Activated naive CD4-positive, alpha-beta T cell treated with anti-CD3 and anti-CD28 coated beads for 36 hours (primary cell): ENCODE results near the gene FNDC3A. TPM values are rescaled to one million over a fixed set of nuclear protein-coding genes. Genes with fewer than 3 reads are reported as not detected.
"Not testable (repeated sequence)": the region's sequence is repeated elsewhere in the genome, so short reads cannot be mapped to it uniquely, and the experiment has no call there.

Experiments
- CTCF ChIA-PET: fragments of 350-600 bp; sonication (Branson Sonifier 250); formaldehyde crosslinking; loops from one replicate; lab custom pipeline; 2021; ENCODE audit warnings: antibody characterized with exemption; lab: Charles Lee
- DNase-seq: peaks from one replicate; pipeline ENCODE4 v3.0.0-alpha.2; 2020
- H3K27ac Mint-ChIP-seq: one replicate; pipeline ENCODE4 v1.8.0; 2021; ENCODE audit warnings: mild to moderate bottlenecking, mixed read lengths
- H3K27me3 Mint-ChIP-seq: one replicate; pipeline ENCODE4 v1.8.0; 2021; ENCODE audit warnings: low read depth, mixed read lengths
- H3K36me3 Mint-ChIP-seq: one replicate; pipeline ENCODE4 v1.8.0; 2021; ENCODE audit warnings: low read depth, mixed read lengths
- H3K4me1 Mint-ChIP-seq: one replicate; pipeline ENCODE4 v1.8.0; 2021; ENCODE audit warnings: low read depth, mixed read lengths
- H3K4me3 Mint-ChIP-seq: one replicate; pipeline ENCODE4 v1.8.0; 2021; ENCODE audit warnings: mild to moderate bottlenecking, moderate library complexity, mixed read lengths
- H3K9me3 Mint-ChIP-seq: one replicate; pipeline ENCODE4 v1.8.0; 2021; ENCODE audit warnings: mixed read lengths
- intact Hi-C: fragments of 100-400 bp; cut with micrococcal nuclease; formaldehyde crosslinking; loops from one replicate; pipeline ENCODE4 v1.15.1; 2023
- total RNA-seq, 2 experiments: library from RNA; stranded (reverse); gene quantifications; one replicate each; pipeline ENCODE4 v1.2.3, GENCODE V29; 2021

Gene FNDC3A
- total RNA-seq, 2 experiments from 2014 or later, result 17.1 to 18.3 TPM

DNA sequence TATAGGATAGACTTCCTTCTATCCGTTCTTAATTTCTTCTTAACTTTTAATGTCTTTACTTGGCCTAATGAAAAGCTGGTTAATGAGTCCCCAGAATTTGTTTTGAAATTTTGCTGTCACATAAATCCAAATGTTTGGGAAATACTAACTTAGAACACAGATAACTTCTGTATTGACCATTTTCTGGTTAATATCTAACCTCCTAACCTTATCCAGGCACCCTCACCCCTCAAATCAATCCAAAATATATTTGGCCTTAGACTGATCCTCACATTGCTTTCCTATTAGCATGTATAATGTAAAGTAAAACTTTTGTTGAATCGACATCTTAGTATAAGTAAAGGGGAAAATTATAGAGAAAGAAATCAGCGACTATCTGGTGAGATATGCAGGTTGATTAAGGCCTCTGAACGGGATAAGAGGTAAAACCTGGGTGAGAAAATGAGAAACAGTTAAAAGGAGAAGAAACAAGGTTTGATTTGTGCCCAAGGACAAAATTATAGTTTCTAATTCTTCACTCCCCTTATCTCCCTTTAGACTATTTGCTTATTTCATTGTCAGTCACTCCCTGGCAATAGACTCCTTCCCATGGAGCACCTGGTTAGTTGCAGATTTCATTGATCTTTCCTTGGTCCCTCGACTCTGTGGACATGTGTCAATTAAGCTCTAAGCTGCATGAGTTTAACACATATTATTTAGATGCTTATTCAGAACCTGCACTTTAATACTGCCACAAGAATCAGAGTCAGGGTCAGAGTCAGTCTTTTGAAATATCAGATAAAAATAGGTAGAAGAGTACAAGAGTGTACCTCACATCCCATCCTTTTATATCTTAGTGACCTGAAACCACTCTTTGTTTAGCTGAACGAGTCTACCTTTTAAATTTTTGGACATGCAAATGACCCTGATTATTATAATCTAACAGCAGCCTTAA is 125.2 kb downstream of the FNDC3A start:
- Mint-ChIP-seq H3K4me3 (no peak overlapping the region), H3K9me3 (no peaks in the 10 kb centered on the region), H3K27me3 (no peaks in the 10 kb centered on the region), H3K4me1 (peaks cover 21% of the 10 kb centered on the region), H3K36me3 (no peaks in the 10 kb centered on the region), H3K27ac (no peak overlapping the region)
- no peak for DNase-seq
- CTCF ChIA-PET, result interaction anchor here (1.0 to 1.6 kb wide), 3 partner anchors 9 to 180 kb away, joined by 4 to 8 read pairs (median 7); no protein-coding TSS in a partner anchor
- intact Hi-C loops, result no loop called here

DNA sequence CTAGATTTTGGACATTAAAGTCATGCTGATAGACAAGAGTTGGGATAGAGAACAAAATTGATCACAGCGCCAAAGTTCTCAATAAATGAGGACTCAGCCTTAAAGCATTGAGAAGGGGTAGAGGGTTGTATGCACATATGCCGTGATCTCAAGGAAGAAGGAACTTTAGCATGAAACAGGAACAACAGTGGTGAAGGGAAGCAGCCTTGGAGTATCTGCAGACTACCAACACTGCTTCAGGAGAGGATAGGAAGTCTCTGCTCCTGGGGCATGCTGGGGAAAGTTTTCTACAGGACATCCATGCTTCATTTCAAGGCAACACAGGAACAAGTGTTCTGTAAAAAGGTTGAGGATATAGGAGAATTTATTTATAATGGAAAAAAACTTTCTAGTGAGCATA is 132.5 kb downstream of the FNDC3A start:
- Mint-ChIP-seq H3K27me3 (no peaks in the 10 kb centered on the region), H3K36me3 (no peaks in the 10 kb centered on the region), H3K9me3 (no peaks in the 10 kb centered on the region), H3K27ac (no peak overlapping the region), H3K4me3 (no peak overlapping the region), H3K4me1 (peaks cover 13% of the 10 kb centered on the region)
- CTCF ChIA-PET, result no interaction called here
- intact Hi-C loops, result no loop called here
- no peak for DNase-seq

DNA sequence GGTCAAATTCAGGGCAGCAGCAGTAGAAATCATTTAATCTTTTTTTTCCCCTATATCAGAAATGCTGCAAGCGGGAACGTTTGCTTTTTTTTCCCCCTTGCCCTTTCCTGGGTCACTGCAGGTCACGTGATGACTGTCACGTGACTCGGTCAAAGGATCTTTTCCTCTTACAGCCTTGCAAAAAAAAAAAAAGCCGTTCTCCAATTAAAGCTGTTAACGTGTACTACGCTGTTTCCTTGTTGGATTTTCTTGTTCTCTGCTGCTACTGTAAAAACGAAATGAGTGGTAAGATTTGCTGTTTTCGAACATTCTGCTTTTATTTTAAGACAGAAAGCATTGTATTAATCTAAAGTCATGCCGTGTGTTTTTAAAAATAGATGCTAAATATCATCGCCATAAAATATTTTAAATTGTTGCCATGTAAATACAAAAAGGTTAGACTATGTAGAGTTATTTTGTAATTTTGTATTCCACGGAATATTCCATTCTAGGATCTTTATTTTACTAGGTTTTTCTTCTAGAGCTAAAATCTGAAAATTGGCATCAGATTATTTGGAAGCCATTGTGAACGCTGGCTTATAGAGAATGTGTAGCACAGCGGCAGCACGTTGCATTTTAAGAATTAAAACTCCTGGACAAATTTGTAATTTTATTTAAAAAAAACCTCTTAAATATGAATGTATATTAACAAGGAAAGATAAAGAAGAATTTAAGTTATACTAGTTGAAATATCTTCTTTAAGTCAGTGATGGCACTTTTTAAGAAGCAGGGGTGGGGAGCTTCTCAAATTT is 134.6 kb downstream of the FNDC3A start:
- CTCF ChIA-PET, result interaction anchor here (0.7 to 2.2 kb wide), 4 partner anchors 11 to 105 kb away, joined by 3 to 8 read pairs (median 5); no protein-coding TSS in a partner anchor
- intact Hi-C loops, result loop anchor here (1.0 to 10.0 kb wide), 8 partner anchors 36 to 684 kb away; partner anchors contain the start of genes CAB39L, CDADC1, CYSLTR2 and KPNA3

DNA sequence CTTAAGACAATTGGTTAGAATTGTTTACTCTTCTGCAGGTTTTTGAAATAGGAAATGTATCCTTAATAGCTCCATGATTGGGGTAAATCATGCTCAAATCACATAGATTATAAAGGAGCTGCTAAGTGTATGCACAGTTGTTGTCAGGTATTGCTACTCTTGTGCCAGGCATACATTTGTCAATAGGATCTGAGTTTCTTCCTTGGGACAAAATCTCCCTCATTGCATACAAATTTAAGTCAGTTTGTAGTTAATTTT is 135.1 kb downstream of the FNDC3A start:
- CTCF ChIA-PET, result interaction anchor here (0.9 to 2.2 kb wide), 3 partner anchors 11 to 104 kb away, joined by 5 to 8 read pairs (median 5); no protein-coding TSS in a partner anchor
- no peak overlapping the region for H3K27ac Mint-ChIP-seq
- H3K9me3 Mint-ChIP-seq, result no peaks in the 10 kb centered on the region
- intact Hi-C loops, result loop anchor here (1.0 to 10.0 kb wide), 8 partner anchors 36 to 684 kb away; partner anchors contain the start of genes CAB39L, CDADC1, CYSLTR2 and KPNA3
- no peak for DNase-seq
- peaks cover 6% of the 10 kb centered on the region for H3K36me3 Mint-ChIP-seq
- no peaks in the 10 kb centered on the region for H3K27me3 Mint-ChIP-seq
- peaks cover 25% of the 10 kb centered on the region for H3K4me1 Mint-ChIP-seq
- peak overlapping the region; percentile 75 for H3K4me3 Mint-ChIP-seq

More for the DNA sequence above, 134.6 kb downstream of the FNDC3A start:
- DNase-seq, result peak; percentile 87
- Mint-ChIP-seq H3K4me1 (peaks cover 25% of the 10 kb centered on the region), H3K4me3 (peak overlapping the region; percentile 75), H3K27ac (peak overlapping the region; percentile 84), H3K27me3 (no peaks in the 10 kb centered on the region), H3K9me3 (no peaks in the 10 kb centered on the region), H3K36me3 (peaks cover 3% of the 10 kb centered on the region)

DNA sequence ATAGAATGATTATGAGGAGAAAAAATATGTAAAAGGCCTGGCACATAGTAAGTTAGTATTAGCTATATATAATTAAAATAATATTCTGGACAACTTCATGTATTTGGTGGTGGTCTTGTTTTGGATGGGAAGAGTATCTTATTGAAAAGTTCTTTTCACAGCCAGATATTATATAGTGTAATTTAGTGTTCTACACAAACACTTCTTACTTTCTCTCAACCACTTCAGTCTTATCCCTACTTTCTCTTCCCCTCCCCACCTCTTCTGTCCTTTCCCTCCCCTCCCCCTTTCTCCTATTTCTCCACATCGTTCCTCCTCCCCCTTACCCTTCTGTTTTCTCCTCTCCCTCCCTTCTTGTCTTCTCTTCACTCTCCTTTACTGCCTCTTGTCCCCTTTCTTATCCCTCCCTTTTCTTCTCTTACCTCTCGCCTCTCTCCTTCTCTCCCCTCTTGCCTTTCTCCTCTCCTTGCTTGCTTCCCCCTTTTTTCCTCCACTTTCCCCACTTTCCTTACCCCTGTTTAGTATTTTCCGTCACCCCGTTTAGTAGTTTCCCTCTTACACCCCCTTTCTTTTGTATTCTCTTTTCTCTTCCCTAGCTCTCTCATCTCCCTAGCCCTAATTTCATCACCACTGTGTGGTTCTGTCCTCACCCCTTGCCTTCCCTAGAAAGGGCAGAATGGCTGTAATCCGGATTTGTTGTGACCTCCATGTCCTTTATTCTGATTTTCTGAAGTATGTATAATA is 137.2 kb downstream of the FNDC3A start:
- CTCF ChIA-PET, result interaction anchor here (0.5 to 0.9 kb wide), 2 partner anchors 14 kb away, joined by 3 read pairs; no protein-coding TSS in a partner anchor
- H3K4me1 Mint-ChIP-seq, result peaks cover 22% of the 10 kb centered on the region
- peak overlapping the region; percentile 89 for H3K27ac Mint-ChIP-seq
- peak overlapping the region; percentile 39 for H3K4me3 Mint-ChIP-seq
- H3K27me3 Mint-ChIP-seq, result no peaks in the 10 kb centered on the region
- H3K36me3 Mint-ChIP-seq, result peaks cover 19% of the 10 kb centered on the region
- DNase-seq, result no peak
- H3K9me3 Mint-ChIP-seq, result no peaks in the 10 kb centered on the region
- intact Hi-C loops, result loop anchor here (5.0 to 10.0 kb wide), 2 partner anchors 384 to 682 kb away; partner anchors contain the start of genes KPNA3 and PHF11

DNA sequence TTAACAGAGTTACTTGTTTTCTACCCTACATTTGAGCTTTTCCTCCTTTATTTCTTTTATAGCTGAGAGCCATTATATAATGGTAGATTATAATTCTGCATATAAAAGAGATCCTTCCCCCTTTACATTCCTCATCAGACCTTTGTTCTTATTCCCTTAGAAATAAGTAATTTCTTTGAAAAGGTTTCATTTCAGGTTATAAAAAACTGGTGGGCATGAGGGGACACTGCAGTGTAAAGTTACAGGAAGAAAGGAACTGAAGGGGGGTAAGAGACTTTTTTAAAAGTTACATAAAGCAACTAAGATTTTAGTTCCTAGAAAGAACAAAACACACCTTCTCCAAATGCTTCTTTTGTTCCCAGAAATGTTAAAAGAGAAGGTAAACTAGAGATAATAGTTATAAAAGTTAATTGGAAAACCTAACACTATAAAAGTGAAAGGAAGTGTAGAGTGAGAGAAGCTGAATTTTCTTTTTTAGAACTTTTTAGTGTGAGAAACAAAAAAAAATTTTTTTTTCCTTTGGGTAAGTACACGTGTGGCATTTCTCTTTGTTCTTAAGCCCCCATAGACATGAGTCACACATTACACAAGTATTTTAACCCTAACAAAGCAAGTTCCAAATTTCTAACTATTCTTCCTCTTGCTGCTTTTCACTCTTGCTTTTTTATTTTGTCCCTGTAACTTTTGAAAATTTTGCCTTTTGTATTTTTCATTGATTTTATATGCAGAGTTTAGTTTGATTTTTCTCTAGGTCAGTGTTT is 138.0 kb downstream of the FNDC3A start:
- intact Hi-C loops, result loop anchor here (1.0 to 10.0 kb wide), 3 partner anchors 384 to 681 kb away; partner anchors contain the start of genes CYSLTR2, KPNA3 and PHF11
- H3K36me3 Mint-ChIP-seq, result peaks cover 22% of the 10 kb centered on the region

DNA sequence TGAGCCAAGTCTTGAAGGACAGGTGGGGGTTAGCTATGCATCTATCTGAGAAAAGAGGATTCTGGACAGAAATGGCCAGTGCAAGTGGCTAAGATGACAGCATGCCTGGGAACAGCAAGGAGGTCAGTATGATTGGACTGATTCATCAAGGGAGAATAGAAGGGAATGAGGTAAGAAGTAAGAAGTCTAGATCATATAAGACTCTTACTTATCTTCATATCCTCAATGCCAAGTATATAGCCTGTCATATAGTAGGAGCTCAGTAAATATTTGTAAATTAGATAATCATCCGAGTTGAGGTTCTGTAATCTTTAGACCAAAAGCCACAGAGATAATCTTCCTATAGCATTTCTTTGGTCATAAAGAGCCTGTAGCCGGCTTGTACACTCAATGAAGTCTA is 141.2 kb downstream of the FNDC3A start:
- H3K4me3 Mint-ChIP-seq, result no peak overlapping the region
- intact Hi-C loops, result loop anchor here (10.0 kb wide), 1 partner anchor 678 kb away; the partner anchor contains the start of gene KPNA3
- no peak overlapping the region for H3K27ac Mint-ChIP-seq
- peaks cover 22% of the 10 kb centered on the region for H3K4me1 Mint-ChIP-seq
- no peaks in the 10 kb centered on the region for H3K27me3 Mint-ChIP-seq
- DNase-seq, result no peak
- CTCF ChIA-PET, result no interaction called here
- H3K36me3 Mint-ChIP-seq, result peaks cover 43% of the 10 kb centered on the region
- H3K9me3 Mint-ChIP-seq, result peaks cover 9% of the 10 kb centered on the region

More for the DNA sequence above, 138.0 kb downstream of the FNDC3A start:
- Mint-ChIP-seq H3K4me1 (peaks cover 22% of the 10 kb centered on the region), H3K27ac (peak overlapping the region; percentile 89), H3K9me3 (no peaks in the 10 kb centered on the region), H3K4me3 (peak overlapping the region; percentile 56), H3K27me3 (no peaks in the 10 kb centered on the region)
- no peak for DNase-seq
- CTCF ChIA-PET, result interaction anchor here (0.5 kb wide), 1 partner anchor 14 kb away, joined by 3 read pairs; no protein-coding TSS in a partner anchor

DNA sequence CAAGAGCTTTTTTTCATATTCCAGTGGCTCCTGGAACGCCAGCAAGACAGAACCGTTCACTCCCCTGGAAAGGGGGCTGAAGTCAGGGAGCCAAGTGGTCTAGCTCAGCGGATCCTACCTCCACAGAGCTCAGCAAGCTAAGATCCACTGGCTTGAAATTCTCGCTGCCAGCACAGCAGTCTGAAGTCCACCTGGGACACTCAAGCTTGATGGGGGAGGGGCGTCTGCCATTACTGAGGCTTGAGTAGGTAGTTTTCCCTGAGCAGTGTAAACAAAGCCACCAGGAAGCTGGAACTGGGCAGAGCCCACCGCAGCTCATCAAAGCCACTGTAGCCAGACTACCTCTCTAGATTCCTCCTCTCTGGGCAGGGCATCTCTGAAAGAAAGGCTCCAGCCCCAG is 142.7 kb downstream of the FNDC3A start:
- H3K4me1 Mint-ChIP-seq, result peaks cover 17% of the 10 kb centered on the region
- H3K27ac Mint-ChIP-seq, H3K27me3 Mint-ChIP-seq, DNase-seq, CTCF ChIA-PET, H3K4me3 Mint-ChIP-seq: not testable (repeated sequence)
- intact Hi-C loops, result loop anchor here (10.0 kb wide), 1 partner anchor 676 kb away; the partner anchor contains the start of gene KPNA3
- peaks cover 47% of the 10 kb centered on the region for H3K36me3 Mint-ChIP-seq
- H3K9me3 Mint-ChIP-seq, result peaks cover 10% of the 10 kb centered on the region

DNA sequence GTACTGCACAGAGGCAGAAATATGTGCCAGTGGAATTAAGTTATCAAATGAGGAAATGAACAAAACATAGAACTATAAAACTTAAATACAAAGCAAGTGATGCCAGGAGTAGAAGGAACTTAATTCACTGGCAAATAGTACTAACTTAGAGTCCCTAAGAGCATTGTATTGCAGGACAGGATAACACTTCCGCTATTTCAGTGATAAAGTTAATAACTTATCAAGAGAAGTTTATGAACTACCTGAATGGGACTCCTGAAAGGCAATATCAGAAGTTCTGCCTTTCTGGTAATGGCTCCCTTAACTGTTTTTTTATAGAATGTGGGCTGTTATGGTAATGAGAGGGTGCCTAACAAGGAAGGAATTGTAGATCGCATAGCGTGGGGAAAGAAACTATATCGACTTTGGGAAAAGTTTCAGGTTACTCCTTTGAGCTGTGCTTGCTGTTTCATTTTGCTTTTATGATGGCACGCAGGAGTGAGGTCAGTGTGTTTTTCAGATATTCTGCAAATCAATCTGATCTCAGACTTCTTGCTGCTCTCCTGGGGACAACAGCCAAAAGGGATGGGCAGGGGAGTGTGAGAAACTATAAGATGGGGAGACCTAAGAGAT is 149.1 kb downstream of the FNDC3A start:
- Mint-ChIP-seq H3K27ac (no peak overlapping the region), H3K4me1 (peaks cover 26% of the 10 kb centered on the region), H3K9me3 (peaks cover 10% of the 10 kb centered on the region), H3K27me3 (no peaks in the 10 kb centered on the region), H3K36me3 (peaks cover 16% of the 10 kb centered on the region), H3K4me3 (no peak overlapping the region)
- intact Hi-C loops, result no loop called here
- CTCF ChIA-PET, result no interaction called here
- no peak for DNase-seq

DNA sequence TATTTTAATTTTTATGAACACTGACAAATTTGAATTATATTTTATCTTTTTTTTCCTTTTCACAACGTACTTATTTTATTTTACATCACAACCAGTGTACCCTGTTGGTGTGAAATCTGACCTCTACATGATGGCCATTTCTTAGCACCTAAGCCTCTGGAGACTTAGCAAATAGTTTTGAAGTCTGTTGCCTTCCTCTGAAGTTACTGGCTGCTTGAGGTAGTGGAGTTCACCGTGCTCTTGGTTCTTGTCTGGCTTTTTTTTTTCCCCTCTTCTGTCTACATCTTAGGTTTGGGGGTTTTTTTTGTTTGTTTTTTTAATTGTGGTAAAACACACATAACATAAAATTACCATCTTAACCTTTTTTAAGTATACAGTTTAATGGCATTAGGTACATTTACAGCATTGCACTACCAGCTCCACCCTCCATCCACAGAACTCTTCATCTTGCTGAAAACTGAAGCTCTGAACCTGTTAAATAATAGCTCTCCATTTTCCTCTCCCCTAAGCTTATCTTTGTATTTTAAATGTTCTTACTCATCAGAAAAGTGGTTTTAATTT is 150.3 kb downstream of the FNDC3A start:
- H3K36me3 Mint-ChIP-seq, result peaks cover 11% of the 10 kb centered on the region

More for the DNA sequence above, 150.3 kb downstream of the FNDC3A start:
- no peaks in the 10 kb centered on the region for H3K27me3 Mint-ChIP-seq
- intact Hi-C loops, result no loop called here
- peaks cover 8% of the 10 kb centered on the region for H3K9me3 Mint-ChIP-seq
- peaks cover 26% of the 10 kb centered on the region for H3K4me1 Mint-ChIP-seq
- no peak for DNase-seq
- CTCF ChIA-PET, result no interaction called here
- H3K27ac Mint-ChIP-seq, result no peak overlapping the region
- H3K4me3 Mint-ChIP-seq, result no peak overlapping the region
